GM11168 (cell line): ENCODE results near the gene LPAR1.

Source experiments
- in situ Hi-C: fragments of 300-500 bp; cut with MboI; formaldehyde crosslinking; loops from one replicate; pipeline ENCODE4 v1.12.0; 2022; ENCODE audit warnings: low sequenced_read_pairs; ENCODE audit not compliant: unreplicated experiment

The LPAR1 gene

GRCh38 chr9:111039231-111039906 lies 1.1 kb upstream of the LPAR1 start:
- in situ Hi-C loops: no loop called here

GRCh38 chr9:111037708-111038330 lies 451 bp downstream of the LPAR1 start:
- in situ Hi-C loops: no loop called here

GRCh38 chr9:111037356-111037707 lies 938 bp downstream of the LPAR1 start:
- in situ Hi-C loops: no loop called here

DNA sequence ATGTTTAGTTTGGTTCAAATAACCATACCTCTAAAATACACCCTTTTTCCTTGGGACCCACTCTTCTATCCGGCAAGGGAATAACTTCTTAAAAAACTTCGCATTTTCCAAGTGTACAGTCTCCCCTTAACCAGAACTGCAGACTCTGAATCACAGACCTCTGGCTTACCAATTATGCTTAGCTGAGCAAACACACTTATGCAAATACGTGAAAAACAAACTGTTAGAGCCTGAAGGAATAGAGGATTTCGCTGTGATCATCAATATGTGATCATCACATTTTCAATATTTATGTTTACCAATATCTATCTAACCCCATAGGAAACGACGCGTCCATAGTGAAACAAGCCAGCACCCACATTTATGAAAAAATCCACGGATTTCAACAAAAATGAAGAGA lies 1.3 kb downstream of the LPAR1 start:
- in situ Hi-C loops: no loop called here

- in situ Hi-C loops: no loop called here
Observed at GRCh38 chr9:111036429-111036789, 1.9 kb downstream of the LPAR1 start.

GRCh38 chr9:111035543-111036428 lies 2.5 kb downstream of the LPAR1 start:
- in situ Hi-C loops: no loop called here

DNA sequence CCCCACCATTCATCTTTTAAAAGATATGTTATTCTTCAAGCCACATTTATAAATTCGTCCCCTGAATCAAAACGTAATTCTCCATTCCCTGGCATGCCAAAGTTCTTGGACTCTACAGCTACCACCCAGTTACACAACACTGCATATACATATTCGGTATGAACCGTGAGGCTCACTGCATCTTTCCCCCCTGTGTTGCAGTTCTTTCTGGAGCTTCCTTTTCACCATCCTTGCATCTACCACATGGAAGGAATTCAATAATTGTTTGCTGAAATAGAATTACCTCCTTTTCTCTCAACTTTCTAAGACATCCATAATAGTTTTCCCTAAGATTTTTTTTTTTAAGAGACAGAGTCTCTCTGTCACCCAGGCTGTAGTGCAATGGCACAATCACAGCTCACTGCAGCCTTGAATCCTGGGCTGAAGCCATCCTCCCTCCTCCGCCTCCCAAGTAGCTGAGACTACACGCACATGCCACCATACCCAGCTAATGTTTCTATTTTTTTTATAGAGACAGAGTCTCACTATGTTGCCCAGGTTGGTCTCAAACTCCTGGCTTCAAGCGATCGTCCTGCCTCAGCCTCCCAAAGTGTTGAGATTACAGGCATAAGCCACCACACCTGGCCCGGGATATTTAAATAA lies 3.3 kb downstream of the LPAR1 start:
- in situ Hi-C loops: no loop called here

GRCh38 chr9:111034170-111034897 lies 3.9 kb downstream of the LPAR1 start:
- in situ Hi-C loops: no loop called here

GRCh38 chr9:111030492-111030891 lies 7.8 kb downstream of the LPAR1 start:
- in situ Hi-C loops: no loop called here

DNA sequence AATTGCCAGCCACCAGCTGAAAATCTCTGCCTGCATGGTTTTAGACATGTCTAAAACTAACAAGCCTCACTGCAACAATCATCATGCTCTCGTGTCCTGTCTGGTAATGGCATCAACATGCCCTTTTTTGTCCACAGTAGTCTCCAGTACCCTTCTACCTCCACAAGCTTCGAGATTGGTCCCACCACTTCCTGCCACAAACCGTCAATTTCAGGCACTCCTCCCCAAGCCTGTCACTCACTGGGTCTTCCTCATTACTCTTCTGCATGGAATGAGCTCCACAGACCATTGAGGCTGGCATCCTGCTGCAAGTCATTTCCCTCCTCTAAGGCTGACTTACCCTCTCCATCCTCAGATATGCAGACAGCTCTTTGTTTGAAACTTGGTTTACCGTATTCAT lies 9.0 kb downstream of the LPAR1 start:
- in situ Hi-C loops: no loop called here

DNA sequence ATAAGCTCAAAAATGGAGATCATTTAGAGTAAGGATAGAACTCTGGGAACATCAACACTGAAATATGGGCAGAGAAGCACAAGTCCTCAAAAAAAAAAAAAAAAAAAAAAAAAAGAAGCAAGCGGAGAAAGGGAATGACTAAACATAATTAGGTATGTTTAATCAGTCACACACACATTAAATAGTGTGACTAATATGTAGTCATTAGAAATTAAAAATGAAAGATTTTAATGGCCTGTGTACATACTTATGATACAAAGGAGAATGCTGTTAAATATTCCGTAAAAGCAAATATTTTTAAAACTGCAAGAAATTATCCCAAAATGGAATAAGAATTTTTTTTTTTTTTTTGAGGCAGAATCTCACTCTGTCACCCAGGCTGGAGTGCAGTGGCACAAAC lies 10.5 kb downstream of the LPAR1 start:
- in situ Hi-C loops: no loop called here

DNA sequence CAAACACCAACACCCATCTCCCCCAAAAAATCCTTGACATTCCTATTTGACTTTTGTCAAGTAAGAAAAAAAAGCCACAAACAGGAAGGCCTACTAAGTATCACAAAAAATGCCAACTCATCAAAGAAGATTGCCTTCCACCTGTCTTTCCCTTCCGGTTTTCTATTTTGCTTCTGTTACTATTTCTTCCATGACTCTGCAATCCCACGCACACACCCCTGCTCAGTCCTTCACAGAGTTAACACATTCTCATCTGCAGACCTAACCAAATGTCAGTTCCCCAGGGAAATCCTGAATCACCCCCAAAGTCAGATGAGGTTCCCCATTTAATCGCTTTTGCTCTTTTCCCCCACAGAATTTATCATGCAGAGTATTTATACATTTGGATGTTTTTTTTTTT lies 15.1 kb downstream of the LPAR1 start:
- in situ Hi-C loops: no loop called here

- in situ Hi-C loops: no loop called here
Observed at GRCh38 chr9:111020594-111020993, 17.7 kb downstream of the LPAR1 start.

DNA sequence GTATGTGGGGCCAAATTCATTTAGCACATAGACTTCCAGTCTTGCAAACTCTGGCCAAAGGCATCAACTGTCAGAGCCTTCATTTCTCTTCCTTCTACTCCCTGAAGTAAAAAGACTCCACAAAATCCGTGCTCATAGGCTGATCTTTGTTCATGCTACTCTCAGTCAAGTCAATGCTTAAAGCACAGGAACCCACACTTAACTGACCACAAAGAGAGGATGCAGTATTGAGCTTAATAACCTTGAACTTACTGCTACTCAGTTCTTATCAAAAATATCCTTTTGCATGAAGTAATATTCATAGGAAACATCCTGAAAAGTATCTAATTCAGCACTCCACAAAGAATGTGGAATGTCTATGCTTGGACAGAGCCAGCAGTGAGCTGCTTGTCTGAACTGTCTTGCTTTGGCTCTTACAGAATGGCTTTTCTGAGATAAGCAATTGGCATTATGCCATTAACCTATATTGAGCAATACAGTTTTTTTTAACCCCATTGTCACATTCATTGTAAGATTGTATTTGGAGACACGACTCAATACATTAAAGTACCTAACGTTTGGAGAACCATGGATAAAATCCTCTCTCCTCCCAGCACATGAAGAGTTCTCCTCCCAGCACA lies 21.7 kb downstream of the LPAR1 start:
- in situ Hi-C loops: no loop called here

- in situ Hi-C loops: no loop called here
Observed at GRCh38 chr9:111016016-111016415, 22.3 kb downstream of the LPAR1 start.

GRCh38 chr9:111013707-111014106 lies 24.6 kb downstream of the LPAR1 start:
- in situ Hi-C loops: no loop called here

GRCh38 chr9:111013250-111013649 lies 25.0 kb downstream of the LPAR1 start:
- in situ Hi-C loops: no loop called here

DNA sequence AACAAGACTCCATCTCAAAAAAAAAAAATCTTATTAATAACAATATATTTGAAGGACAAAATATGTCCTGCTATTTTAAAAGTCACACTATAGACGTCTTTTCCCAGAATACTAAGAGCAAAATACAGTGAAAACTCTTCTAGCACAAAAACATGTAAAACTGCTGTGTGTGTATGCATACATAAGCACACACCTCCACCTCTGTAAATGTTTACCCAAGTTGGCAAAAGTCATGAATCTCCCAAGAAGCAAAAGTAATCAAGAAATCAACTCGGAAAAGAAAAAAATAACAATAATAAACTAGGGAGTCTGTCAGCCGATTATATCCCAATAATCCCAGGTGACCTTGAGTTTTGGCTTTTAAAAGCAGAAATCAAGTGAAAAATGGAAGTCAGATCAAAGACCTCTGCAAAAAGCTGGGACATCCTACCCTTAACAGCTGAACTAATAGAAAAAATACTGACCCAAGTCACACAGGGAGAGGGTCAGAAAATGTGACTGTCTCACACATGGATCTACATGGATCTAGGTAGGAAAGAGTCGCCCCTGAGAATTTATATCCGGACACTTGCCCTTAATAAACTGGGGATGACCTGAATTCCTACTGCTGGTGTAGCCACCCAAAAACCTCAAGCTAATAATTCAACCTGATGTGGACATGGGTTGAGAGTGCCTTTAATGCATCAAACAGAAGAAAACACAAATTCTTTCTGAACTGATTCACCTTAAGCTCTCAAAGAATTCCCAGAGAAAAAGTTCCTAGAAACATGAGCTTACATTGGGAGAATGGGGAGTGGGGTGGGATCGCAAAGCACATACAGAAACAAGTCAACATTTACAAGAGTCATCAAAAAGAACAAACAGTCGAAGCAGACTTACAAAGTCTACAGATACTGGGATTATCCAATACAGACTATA lies 29.9 kb downstream of the LPAR1 start:
- in situ Hi-C loops: no loop called here
